H1 (cell line): ENCODE measurements around the gene ATP6V0D1. TPM values are rescaled to one million over a fixed set of nuclear protein-coding genes. Genes with fewer than 3 reads are reported as not detected.

Experiments used
- BRCA1 ChIP-seq: IDR thresholded peaks from 2 replicates; pipeline ENCODE4 v1.6.1; 2012; ENCODE audit warnings: low read depth, low read length, improper control_type of control experiment
- CTBP2 ChIP-seq: IDR thresholded peaks from 2 replicates; pipeline ENCODE4 v1.7.0; 2011; ENCODE audit warnings: borderline replicate concordance, mild to moderate bottlenecking, moderate library complexity, mixed read lengths, low read length; ENCODE audit not compliant: insufficient read depth, insufficient read length
- HDAC6 ChIP-seq: IDR thresholded peaks from one replicate; pipeline ENCODE4 v1.7.1; 2012; ENCODE audit warnings: low read depth, mild to moderate bottlenecking, inconsistent platforms, low read length, moderate library complexity
- NRF1 ChIP-seq: IDR thresholded peaks from 2 replicates; pipeline ENCODE4 v1.6.1; 2011; ENCODE audit warnings: mild to moderate bottlenecking, low read depth, low read length, improper control_type of control experiment
- TEAD4 ChIP-seq: IDR thresholded peaks from 2 replicates; pipeline ENCODE4 v1.6.1; 2012; ENCODE audit warnings: low read depth, low read length, inconsistent platforms, mixed read lengths
- polyA plus RNA-seq, 7 experiments: library from polyadenylated mRNA; depleted of rRNA in 3 of 7; stranded (reverse) in 5 of 7; unstranded in 2 of 7; fragments of >200 nt in 5 of 7; fragments of 200-250 nt in 2 of 7; gene quantifications; 1 replicate in 5 of 7; 2 replicates in 1 of 7; 4 replicates in 1 of 7; pipeline versions ENCODE4 v1.2.1 to v1.2.3, GENCODE V29; 2011 to 2013; ENCODE audit warnings: missing spikeins in 2 of 7, mixed read lengths in 2 of 7
- total RNA-seq: library from RNA; stranded (reverse); fragmentation: NEBNext Ultra II Directional; extraction: Animal tissue kit (Norgen Biotek cat#: 25700); gene quantifications from 2 replicates; pipeline ENCODE4 v1.2.1, GENCODE V29; 2021
- TF ChIP-seq, protein P1 (sequence below): fragments of 300-600 bp; sonication (generic); IDR thresholded peaks from 2 replicates; pipeline ENCODE4 v1.7.1; 2012; ENCODE audit warnings: low read length, moderate library complexity, mild to moderate bottlenecking, inconsistent platforms; ENCODE audit not compliant: insufficient replicate concordance

The ATP6V0D1 gene
- total and polyA plus RNA-seq, 2 of the 8 experiments (the other 6 are each of a cell fraction or from before 2014, with no cell fraction given): 47.3 to 134 TPM

- TF ChIP-seq, protein P1, sequence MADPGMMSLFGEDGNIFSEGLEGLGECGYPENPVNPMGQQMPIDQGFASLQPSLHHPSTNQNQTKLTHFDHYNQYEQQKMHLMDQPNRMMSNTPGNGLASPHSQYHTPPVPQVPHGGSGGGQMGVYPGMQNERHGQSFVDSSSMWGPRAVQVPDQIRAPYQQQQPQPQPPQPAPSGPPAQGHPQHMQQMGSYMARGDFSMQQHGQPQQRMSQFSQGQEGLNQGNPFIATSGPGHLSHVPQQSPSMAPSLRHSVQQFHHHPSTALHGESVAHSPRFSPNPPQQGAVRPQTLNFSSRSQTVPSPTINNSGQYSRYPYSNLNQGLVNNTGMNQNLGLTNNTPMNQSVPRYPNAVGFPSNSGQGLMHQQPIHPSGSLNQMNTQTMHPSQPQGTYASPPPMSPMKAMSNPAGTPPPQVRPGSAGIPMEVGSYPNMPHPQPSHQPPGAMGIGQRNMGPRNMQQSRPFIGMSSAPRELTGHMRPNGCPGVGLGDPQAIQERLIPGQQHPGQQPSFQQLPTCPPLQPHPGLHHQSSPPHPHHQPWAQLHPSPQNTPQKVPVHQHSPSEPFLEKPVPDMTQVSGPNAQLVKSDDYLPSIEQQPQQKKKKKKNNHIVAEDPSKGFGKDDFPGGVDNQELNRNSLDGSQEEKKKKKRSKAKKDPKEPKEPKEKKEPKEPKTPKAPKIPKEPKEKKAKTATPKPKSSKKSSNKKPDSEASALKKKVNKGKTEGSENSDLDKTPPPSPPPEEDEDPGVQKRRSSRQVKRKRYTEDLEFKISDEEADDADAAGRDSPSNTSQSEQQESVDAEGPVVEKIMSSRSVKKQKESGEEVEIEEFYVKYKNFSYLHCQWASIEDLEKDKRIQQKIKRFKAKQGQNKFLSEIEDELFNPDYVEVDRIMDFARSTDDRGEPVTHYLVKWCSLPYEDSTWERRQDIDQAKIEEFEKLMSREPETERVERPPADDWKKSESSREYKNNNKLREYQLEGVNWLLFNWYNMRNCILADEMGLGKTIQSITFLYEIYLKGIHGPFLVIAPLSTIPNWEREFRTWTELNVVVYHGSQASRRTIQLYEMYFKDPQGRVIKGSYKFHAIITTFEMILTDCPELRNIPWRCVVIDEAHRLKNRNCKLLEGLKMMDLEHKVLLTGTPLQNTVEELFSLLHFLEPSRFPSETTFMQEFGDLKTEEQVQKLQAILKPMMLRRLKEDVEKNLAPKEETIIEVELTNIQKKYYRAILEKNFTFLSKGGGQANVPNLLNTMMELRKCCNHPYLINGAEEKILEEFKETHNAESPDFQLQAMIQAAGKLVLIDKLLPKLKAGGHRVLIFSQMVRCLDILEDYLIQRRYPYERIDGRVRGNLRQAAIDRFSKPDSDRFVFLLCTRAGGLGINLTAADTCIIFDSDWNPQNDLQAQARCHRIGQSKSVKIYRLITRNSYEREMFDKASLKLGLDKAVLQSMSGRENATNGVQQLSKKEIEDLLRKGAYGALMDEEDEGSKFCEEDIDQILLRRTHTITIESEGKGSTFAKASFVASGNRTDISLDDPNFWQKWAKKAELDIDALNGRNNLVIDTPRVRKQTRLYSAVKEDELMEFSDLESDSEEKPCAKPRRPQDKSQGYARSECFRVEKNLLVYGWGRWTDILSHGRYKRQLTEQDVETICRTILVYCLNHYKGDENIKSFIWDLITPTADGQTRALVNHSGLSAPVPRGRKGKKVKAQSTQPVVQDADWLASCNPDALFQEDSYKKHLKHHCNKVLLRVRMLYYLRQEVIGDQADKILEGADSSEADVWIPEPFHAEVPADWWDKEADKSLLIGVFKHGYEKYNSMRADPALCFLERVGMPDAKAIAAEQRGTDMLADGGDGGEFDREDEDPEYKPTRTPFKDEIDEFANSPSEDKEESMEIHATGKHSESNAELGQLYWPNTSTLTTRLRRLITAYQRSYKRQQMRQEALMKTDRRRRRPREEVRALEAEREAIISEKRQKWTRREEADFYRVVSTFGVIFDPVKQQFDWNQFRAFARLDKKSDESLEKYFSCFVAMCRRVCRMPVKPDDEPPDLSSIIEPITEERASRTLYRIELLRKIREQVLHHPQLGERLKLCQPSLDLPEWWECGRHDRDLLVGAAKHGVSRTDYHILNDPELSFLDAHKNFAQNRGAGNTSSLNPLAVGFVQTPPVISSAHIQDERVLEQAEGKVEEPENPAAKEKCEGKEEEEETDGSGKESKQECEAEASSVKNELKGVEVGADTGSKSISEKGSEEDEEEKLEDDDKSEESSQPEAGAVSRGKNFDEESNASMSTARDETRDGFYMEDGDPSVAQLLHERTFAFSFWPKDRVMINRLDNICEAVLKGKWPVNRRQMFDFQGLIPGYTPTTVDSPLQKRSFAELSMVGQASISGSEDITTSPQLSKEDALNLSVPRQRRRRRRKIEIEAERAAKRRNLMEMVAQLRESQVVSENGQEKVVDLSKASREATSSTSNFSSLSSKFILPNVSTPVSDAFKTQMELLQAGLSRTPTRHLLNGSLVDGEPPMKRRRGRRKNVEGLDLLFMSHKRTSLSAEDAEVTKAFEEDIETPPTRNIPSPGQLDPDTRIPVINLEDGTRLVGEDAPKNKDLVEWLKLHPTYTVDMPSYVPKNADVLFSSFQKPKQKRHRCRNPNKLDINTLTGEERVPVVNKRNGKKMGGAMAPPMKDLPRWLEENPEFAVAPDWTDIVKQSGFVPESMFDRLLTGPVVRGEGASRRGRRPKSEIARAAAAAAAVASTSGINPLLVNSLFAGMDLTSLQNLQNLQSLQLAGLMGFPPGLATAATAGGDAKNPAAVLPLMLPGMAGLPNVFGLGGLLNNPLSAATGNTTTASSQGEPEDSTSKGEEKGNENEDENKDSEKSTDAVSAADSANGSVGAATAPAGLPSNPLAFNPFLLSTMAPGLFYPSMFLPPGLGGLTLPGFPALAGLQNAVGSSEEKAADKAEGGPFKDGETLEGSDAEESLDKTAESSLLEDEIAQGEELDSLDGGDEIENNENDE: no peak
- TF ChIP-seq NRF1 (no peak), HDAC6 (no peak), TEAD4 (no peak), BRCA1 (no peak), CTBP2 (no peak)
Measured at GRCh38 chr16:67454852-67455251, 26.1 kb downstream of the ATP6V0D1 start (continued).
